ENCODE results near the gene NRG4.

DNA sequence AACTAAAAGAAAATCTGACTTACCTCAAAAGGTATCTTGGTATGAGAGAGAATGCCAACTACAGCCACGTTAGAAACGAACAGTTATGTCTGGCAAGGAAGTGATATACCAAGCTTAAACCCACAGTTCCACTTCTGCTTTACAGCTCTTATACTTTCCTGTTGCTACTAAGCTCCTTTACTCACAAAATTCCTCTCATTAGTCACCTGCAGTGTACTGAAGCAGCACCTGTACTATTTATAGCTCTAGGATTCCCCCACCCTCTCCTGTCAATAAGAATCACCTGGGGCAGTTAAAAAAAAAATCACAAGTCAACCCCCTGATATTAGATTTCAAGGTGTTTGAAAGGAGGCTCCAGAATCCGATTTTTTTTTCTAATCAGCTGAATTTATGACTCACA is 44.7 kb upstream of the NRG4 start:
- TF ChIP-seq, protein P1, sequence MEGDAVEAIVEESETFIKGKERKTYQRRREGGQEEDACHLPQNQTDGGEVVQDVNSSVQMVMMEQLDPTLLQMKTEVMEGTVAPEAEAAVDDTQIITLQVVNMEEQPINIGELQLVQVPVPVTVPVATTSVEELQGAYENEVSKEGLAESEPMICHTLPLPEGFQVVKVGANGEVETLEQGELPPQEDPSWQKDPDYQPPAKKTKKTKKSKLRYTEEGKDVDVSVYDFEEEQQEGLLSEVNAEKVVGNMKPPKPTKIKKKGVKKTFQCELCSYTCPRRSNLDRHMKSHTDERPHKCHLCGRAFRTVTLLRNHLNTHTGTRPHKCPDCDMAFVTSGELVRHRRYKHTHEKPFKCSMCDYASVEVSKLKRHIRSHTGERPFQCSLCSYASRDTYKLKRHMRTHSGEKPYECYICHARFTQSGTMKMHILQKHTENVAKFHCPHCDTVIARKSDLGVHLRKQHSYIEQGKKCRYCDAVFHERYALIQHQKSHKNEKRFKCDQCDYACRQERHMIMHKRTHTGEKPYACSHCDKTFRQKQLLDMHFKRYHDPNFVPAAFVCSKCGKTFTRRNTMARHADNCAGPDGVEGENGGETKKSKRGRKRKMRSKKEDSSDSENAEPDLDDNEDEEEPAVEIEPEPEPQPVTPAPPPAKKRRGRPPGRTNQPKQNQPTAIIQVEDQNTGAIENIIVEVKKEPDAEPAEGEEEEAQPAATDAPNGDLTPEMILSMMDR (conservative IDR thresholded peaks at IDR 0.05; ENCODE audit: low read length) = no peak
- TF ChIP-seq EZH2phosphoT487 (IDR thresholded peaks at IDR 0.05; ENCODE audit: borderline replicate concordance) = no peak
